A673 (cell line): ENCODE measurements around the gene RWDD3. TPM values are rescaled to one million over a fixed set of nuclear protein-coding genes. Genes with fewer than 3 reads are reported as not detected.

Experiments used
- BruUV-seq: library from RNA; stranded (reverse); fragments of 400-500 nt; replicated peaks from 2 replicates; lab custom pipeline; 2021; lab: Mats Ljungman, UMichigan
- CTCF ChIA-PET: fragments of 300-600 bp; sonication (Branson Sonifier 250); formaldehyde crosslinking; loops from one replicate; lab custom pipeline; 2022; ENCODE audit warnings: antibody characterized with exemption; lab: Charles Lee
- POLR2A ChIA-PET: fragments of 300-600 bp; sonication (Branson Sonifier 250); formaldehyde crosslinking; loops from one replicate; lab custom pipeline; 2022; ENCODE audit warnings: antibody characterized with exemption; ENCODE audit not compliant: low non-redundant PET; lab: Charles Lee
- DNase-seq: peaks from one replicate; pipeline ENCODE4 v3.0.0-alpha.2; 2015; ENCODE audit warnings: low spot score
- H3K27ac ChIP-seq: fragments of 200-600 bp; sonication (generic); 2 replicates; pipeline ENCODE4 v1.5.1; 2016; ENCODE audit warnings: mixed run types, low read depth, mild to moderate bottlenecking, mixed read lengths, antibody characterized with exemption, low read length; ENCODE audit not compliant: poor library complexity, severe bottlenecking
- H3K27me3 ChIP-seq: fragments of 200-600 bp; sonication (generic); replicated peaks from 2 replicates; pipeline ENCODE4 v1.6.1; 2017; ENCODE audit warnings: mixed run types, low read depth, mild to moderate bottlenecking, mixed read lengths, antibody characterized with exemption, low read length; ENCODE audit not compliant: insufficient read depth, poor library complexity
- H3K36me3 ChIP-seq: fragments of 200-600 bp; sonication (generic); 2 replicates; pipeline ENCODE4 v1.6.1; 2016; ENCODE audit warnings: mixed run types, mild to moderate bottlenecking, mixed read lengths, antibody characterized with exemption, low read length; ENCODE audit not compliant: insufficient read depth, poor library complexity, severe bottlenecking
- H3K4me1 ChIP-seq: fragments of 200-600 bp; sonication (generic); 2 replicates; pipeline ENCODE4 v1.6.1; 2017; ENCODE audit warnings: mixed run types, mild to moderate bottlenecking, mixed read lengths, antibody characterized with exemption, low read length; ENCODE audit not compliant: insufficient read depth, poor library complexity, severe bottlenecking
- H3K4me3 ChIP-seq: fragments of 200-600 bp; sonication (generic); 2 replicates; pipeline ENCODE4 v1.5.1; 2016; ENCODE audit warnings: low read depth, mixed run types, mild to moderate bottlenecking, mixed read lengths, low read length; ENCODE audit not compliant: poor library complexity, severe bottlenecking
- H3K9me3 ChIP-seq: fragments of 200-600 bp; sonication (generic); 2 replicates; pipeline ENCODE4 v1.6.1; 2016; ENCODE audit warnings: mixed run types, low read depth, mild to moderate bottlenecking, mixed read lengths, antibody characterized with exemption, low read length; ENCODE audit not compliant: poor library complexity, severe bottlenecking
- CTCF ChIP-seq: fragments of 300-800, 200-600 bp; sonication (generic); conservative IDR thresholded peaks from 2 replicates; pipeline ENCODE4 v1.5.1; 2017; ENCODE audit warnings: low read depth, mild to moderate bottlenecking, antibody characterized with exemption, low read length, moderate library complexity, mixed read lengths
- EZH2 ChIP-seq: fragments of 200-600 bp; sonication (generic); IDR thresholded peaks from 2 replicates; pipeline ENCODE4 v1.6.1; 2017; ENCODE audit warnings: borderline replicate concordance, low read depth, mild to moderate bottlenecking, mixed read lengths, antibody characterized with exemption, low read length; ENCODE audit not compliant: poor library complexity, severe bottlenecking
- intact Hi-C: fragments of 100-400 bp; cut with micrococcal nuclease; formaldehyde crosslinking; loops from one replicate; pipeline ENCODE4 v1.10.0; 2022; ENCODE audit not compliant: unreplicated experiment
- total RNA-seq: library from RNA; stranded (reverse); gene quantifications from 2 replicates; pipeline ENCODE4 v1.2.3, GENCODE V29; 2021

Gene RWDD3
- total RNA-seq, 1 experiment from 2014 or later, result 12.1 TPM

- no peak for TF ChIP-seq CTCF
- TF ChIP-seq EZH2, result no peak
- Histone ChIP-seq H3K36me3 (no peaks in the 10 kb centered on the region), H3K4me1 (peaks cover 7% of the 10 kb centered on the region), H3K9me3 (peaks cover 6% of the 10 kb centered on the region), H3K27ac (no peak overlapping the region), H3K4me3 (no peak overlapping the region), H3K27me3 (no peaks in the 10 kb centered on the region)
- CTCF ChIA-PET, result no interaction called here
- intact Hi-C loops, result no loop called here
- DNase-seq, result no peak
- no TSS peak for BruUV-seq
- POLR2A ChIA-PET, result no interaction called here
These were observed 42.4 kb downstream of the RWDD3 start for GRCh38 chr1:95276429-95276828.

DNA sequence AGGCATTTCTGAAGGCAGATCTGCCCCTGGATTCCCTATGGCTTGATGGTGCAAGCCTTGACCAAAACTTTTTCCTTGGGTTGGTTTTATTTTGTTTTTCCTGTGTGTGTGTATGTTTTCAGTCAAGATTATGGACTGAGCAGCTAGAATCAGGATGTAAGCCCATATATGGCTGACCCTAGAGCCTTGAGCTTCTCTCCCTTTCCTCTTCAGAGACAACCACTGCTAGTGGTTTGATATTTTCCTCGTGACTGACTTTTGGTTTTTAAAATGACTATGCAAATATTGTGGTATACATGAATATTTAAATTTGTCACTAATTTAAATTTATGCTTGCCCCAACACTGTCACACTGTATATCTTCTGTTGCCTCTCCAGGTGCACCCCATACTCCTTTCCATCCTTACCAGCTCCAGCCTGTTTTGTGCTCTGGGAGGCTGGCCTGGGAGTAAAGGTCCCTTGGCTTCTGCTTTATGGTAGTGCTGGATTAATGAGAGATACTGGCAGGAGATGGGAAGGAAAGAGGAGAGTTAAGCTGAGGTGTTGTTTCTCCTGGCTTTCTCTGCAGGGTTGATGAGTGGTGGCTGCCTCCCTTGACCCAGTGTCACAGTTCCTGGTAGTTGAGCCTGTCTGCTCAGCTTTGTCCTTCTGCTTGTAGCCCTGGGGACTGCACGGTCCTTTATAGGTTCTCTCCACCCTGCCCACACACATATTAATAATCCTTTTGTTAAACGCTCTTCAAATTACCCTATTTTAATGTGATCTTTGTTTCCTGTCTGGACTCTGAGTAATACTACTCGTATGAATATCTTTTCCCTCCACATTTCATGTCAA is 44.4 kb downstream of the RWDD3 start:
- DNase-seq, result no peak
- Histone ChIP-seq H3K9me3 (no peaks in the 10 kb centered on the region), H3K27me3 (no peaks in the 10 kb centered on the region), H3K27ac (no peak overlapping the region), H3K4me3 (no peak overlapping the region), H3K36me3 (no peaks in the 10 kb centered on the region), H3K4me1 (peaks cover 7% of the 10 kb centered on the region)
- TF ChIP-seq EZH2 (no peak), CTCF (no peak)
- ChIA-PET CTCF (no interaction called here), POLR2A (no interaction called here)
- intact Hi-C loops, result no loop called here
- BruUV-seq, result no TSS peak

DNA sequence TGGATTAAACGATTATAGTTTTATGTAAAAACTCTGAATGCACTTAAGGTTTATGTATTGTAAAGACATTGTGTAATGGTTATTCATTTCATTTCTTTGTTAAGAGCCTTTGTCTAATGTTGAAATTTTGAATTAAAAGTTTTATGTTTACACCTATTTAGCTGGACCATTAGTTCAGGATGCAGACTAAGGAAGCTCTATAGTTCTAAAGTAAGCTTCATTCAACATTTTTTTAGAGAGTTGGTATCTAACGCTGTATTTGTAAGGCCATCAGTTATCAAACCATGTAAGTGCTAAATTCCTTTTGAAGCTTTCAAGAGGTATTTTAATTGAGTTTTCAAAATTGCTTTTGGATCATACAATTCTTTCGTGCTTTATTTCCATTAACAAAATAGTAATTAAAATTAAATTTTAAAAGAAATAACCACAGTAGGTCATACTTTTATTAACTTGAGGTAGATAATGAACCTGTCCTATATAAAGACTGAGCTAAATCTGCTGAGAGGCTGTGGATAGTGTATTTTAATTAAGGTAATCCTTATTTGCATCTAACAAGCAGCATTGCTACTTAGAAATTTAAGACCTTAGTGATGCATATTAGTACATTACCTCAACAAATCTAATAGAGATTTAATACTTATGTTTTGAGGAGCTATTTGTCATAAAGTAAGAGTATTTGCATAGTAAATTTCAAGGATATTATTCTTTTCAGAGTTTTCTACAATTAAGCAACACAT is 47.9 kb downstream of the RWDD3 start:
- no TSS peak for BruUV-seq
- H3K36me3 ChIP-seq, result no peaks in the 10 kb centered on the region
- no peak overlapping the region for H3K27ac ChIP-seq
- CTCF ChIA-PET, result no interaction called here
- DNase-seq, result no peak
- H3K27me3 ChIP-seq, result no peaks in the 10 kb centered on the region
- intact Hi-C loops, result no loop called here
- H3K4me3 ChIP-seq, result no peak overlapping the region
- TF ChIP-seq EZH2 (no peak), CTCF (no peak)
- POLR2A ChIA-PET, result no interaction called here
- peaks cover 7% of the 10 kb centered on the region for H3K4me1 ChIP-seq
- no peaks in the 10 kb centered on the region for H3K9me3 ChIP-seq
